Measurements from ENCODE around the gene COG4.

Gene COG4

GRCh38 chr16:70478169-70478568, 45.2 kb downstream of the COG4 start:
- no peak for DNase-seq

GRCh38 chr16:70476272-70477020, 46.9 kb downstream of the COG4 start:
- no peak for DNase-seq

- DNase-seq: no peak
Measured at GRCh38 chr16:70475054-70475871, 48.1 kb downstream of the COG4 start.

- no peak for DNase-seq
Measured at GRCh38 chr16:70474320-70475053, 48.9 kb downstream of the COG4 start.

- DNase-seq: no peak
Measured at GRCh38 chr16:70473446-70474319, 49.7 kb downstream of the COG4 start.

- DNase-seq: no peak
Measured at GRCh38 chr16:70472786-70473433, 50.4 kb downstream of the COG4 start.

- no peak for DNase-seq
Measured at GRCh38 chr16:70470927-70471341, 52.4 kb downstream of the COG4 start.

GRCh38 chr16:70470141-70470926, 53.0 kb downstream of the COG4 start:
- no peak for DNase-seq

- no peak for DNase-seq
Measured at GRCh38 chr16:70468776-70469525, 54.4 kb downstream of the COG4 start.

GRCh38 chr16:70467608-70468007, 55.7 kb downstream of the COG4 start:
- DNase-seq: no peak

GRCh38 chr16:70467113-70467512, 56.2 kb downstream of the COG4 start:
- no peak for DNase-seq

- DNase-seq: no peak
Measured at GRCh38 chr16:70466805-70467076, 56.6 kb downstream of the COG4 start.

GRCh38 chr16:70465999-70466804, 57.2 kb downstream of the COG4 start:
- no peak for DNase-seq

- DNase-seq: no peak
Measured at GRCh38 chr16:70463235-70463634, 60.1 kb downstream of the COG4 start.

GRCh38 chr16:70460737-70461261, 62.6 kb downstream of the COG4 start:
- no peak for DNase-seq

GRCh38 chr16:70457446-70458166, 65.7 kb downstream of the COG4 start:
- no peak for DNase-seq

- no peak for DNase-seq
Measured at GRCh38 chr16:70455910-70456309, 67.4 kb downstream of the COG4 start.

- DNase-seq: peak; percentile 43
Measured at GRCh38 chr16:70454222-70455034, 68.9 kb downstream of the COG4 start, which contains the start of gene FCSK. FCSK (plus strand) TSS chr16:70454595; CDS start chr16:70463191, 8,596 bp downstream.
